Cardiac fibroblast (primary cell): ENCODE measurements around the gene NARF.
A peak's percentile ranks its signal among the peaks of the same experiment; 100 is the strongest.
"Not testable (repeated sequence)": the region's sequence is repeated elsewhere in the genome, so short reads cannot be mapped to it uniquely, and the experiment has no call there.

Experiments used
- DNase-seq, 2 donors: peaks; one replicate each; pipeline versions ENCODE4 v3.0.0 to v3.0.0-alpha.2; 2010; ENCODE audit warnings: low read depth in 2 of 2
- H3K4me3 ChIP-seq, 2 donors: replicated peaks in 1 of 2; 1 replicate in 1 of 2; 2 replicates in 1 of 2; pipeline ENCODE4 v1.5.1; 2011; ENCODE audit warnings: low read depth in 2 of 2, low read length in 2 of 2, mild to moderate bottlenecking in 2 of 2, moderate library complexity in 1 of 2
- CTCF ChIP-seq: IDR thresholded peaks from one replicate; pipeline ENCODE4 v1.5.1; 2011; ENCODE audit warnings: low read depth, mild to moderate bottlenecking, low read length, inconsistent platforms

NARF gene

GRCh38 chr17:82458179-82458884, at the start of gene NARF:
NARF (plus strand) TSS chr17:82458741; CDS start chr17:82458804, 63 bp downstream.
- H3K4me3 ChIP-seq = peak within 1 kb of the TSS; percentile 88 to 89
- DNase-seq = peak; percentile 98 to 99
- TF ChIP-seq CTCF = no peak

- no peak overlapping the region for H3K4me3 ChIP-seq
- no peak for TF ChIP-seq CTCF
- DNase-seq = no peak
Measured at GRCh38 chr17:82408938-82409318, 49.6 kb upstream of the NARF start.

GRCh38 chr17:82410014-82410716, 48.4 kb upstream of the NARF start:
- TF ChIP-seq CTCF = no peak
- H3K4me3 ChIP-seq = no peak overlapping the region
- DNase-seq = no peak

GRCh38 chr17:82411396-82412053, 47.0 kb upstream of the NARF start:
- no peak for DNase-seq
- TF ChIP-seq CTCF = no peak

GRCh38 chr17:82412081-82412480, 46.5 kb upstream of the NARF start:
- DNase-seq, H3K4me3 ChIP-seq: not testable (repeated sequence)

More at GRCh38 chr17:82411396-82412053, 47.0 kb upstream of the NARF start:
- no peak overlapping the region for H3K4me3 ChIP-seq

GRCh38 chr17:82412535-82413520, 45.7 kb upstream of the NARF start:
- no peak for TF ChIP-seq CTCF
- no peak overlapping the region for H3K4me3 ChIP-seq

More at GRCh38 chr17:82412535-82413520, 45.7 kb upstream of the NARF start:
- no peak for DNase-seq
